Measurements from ENCODE around the gene PTPRJ. TPM values are rescaled to one million over a fixed set of nuclear protein-coding genes. Genes with fewer than 3 reads are reported as not detected.

Gene PTPRJ
- total and polyA plus RNA-seq, 2 donors (not counting 1 experiment from before 2014, with no cell fraction given), result 5.3 to 5.8 TPM

DNA sequence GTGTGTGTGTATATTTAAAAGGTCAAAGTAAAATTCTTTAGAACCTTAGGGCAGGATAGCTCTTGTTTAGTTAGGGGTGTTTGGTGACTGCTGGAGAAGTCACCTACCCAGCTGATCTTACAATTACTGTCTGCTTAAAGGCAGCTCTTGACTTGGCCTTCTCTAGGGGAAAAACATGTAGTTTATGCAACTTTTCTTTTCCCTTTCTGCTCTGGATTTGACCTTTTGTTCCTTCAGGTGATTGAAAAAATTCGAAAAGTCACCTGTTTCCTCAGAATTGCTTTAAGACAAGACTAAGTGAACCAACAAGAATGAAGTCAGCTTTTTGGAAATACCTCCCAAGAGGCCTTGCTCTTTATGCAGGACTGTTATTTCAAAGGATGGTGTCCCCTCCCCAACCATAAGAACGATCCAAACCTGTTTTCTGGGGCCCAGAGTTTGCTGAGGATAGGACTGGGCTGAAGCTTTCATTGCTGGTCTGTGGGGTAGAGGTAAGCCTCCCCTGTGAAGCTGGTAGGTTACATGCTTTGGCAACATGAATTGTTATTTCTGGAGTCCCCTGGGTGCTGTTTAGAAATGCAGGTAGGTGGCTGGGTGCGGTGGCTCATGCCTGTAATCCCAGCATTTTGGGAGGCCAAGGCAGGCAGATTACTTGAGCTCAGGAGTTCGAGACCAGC lies 111.2 kb downstream of the PTPRJ start:
- H3K9ac ChIP-seq (ENCODE audit: insufficient read depth, low read length), result no peak overlapping the region
- H2AFZ ChIP-seq (ENCODE audit: low read length), result no peak overlapping the region
- H3K4me2 ChIP-seq (ENCODE audit: extremely low read depth, insufficient read depth, low read length), result no peak overlapping the region
- no peaks in the 10 kb centered on the region for H3K79me2 ChIP-seq (ENCODE audit: control insufficient read depth, insufficient read depth, low read length)
- no peak overlapping the region for H3K4me3 ChIP-seq (replicated peaks in 1 of 4; ENCODE audit: control extremely low read depth in 1 of 4, insufficient read depth in 1 of 4, low read depth in 3 of 4, low read length in 4 of 4)
- TF ChIP-seq EZH2 (IDR thresholded peaks at IDR 0.05; ENCODE audit: low read length, missing control alignments), result no peak
- TF ChIP-seq, protein P1, sequence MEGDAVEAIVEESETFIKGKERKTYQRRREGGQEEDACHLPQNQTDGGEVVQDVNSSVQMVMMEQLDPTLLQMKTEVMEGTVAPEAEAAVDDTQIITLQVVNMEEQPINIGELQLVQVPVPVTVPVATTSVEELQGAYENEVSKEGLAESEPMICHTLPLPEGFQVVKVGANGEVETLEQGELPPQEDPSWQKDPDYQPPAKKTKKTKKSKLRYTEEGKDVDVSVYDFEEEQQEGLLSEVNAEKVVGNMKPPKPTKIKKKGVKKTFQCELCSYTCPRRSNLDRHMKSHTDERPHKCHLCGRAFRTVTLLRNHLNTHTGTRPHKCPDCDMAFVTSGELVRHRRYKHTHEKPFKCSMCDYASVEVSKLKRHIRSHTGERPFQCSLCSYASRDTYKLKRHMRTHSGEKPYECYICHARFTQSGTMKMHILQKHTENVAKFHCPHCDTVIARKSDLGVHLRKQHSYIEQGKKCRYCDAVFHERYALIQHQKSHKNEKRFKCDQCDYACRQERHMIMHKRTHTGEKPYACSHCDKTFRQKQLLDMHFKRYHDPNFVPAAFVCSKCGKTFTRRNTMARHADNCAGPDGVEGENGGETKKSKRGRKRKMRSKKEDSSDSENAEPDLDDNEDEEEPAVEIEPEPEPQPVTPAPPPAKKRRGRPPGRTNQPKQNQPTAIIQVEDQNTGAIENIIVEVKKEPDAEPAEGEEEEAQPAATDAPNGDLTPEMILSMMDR (conservative IDR thresholded peaks at IDR 0.05 in 1 of 2, IDR thresholded peaks at IDR 0.05 in 1 of 2; ENCODE audit: low read depth in 1 of 2, low read length in 2 of 2), result no peak
- DNase-seq (ENCODE audit: low read depth in 2 of 2), result no peak
- H4K20me1 ChIP-seq (ENCODE audit: control insufficient read depth, extremely low read depth, insufficient read depth, low read length), result no peaks in the 10 kb centered on the region
- no peaks in the 10 kb centered on the region for H3K4me1 ChIP-seq (ENCODE audit: control insufficient read depth, extremely low read depth, insufficient read depth, low read length)
- no peaks in the 10 kb centered on the region for H3K27me3 ChIP-seq (ENCODE audit: control insufficient read depth, insufficient read depth, low read length)
- H3K9me3 ChIP-seq (ENCODE audit: control insufficient read depth, insufficient read depth, low read depth, low read length), result no peaks in the 10 kb centered on the region
- H3K36me3 ChIP-seq (ENCODE audit: control insufficient read depth, insufficient read depth, low read length), result no peaks in the 10 kb centered on the region
- no peak overlapping the region for H3K27ac ChIP-seq (ENCODE audit: insufficient read depth, low read length)

DNA sequence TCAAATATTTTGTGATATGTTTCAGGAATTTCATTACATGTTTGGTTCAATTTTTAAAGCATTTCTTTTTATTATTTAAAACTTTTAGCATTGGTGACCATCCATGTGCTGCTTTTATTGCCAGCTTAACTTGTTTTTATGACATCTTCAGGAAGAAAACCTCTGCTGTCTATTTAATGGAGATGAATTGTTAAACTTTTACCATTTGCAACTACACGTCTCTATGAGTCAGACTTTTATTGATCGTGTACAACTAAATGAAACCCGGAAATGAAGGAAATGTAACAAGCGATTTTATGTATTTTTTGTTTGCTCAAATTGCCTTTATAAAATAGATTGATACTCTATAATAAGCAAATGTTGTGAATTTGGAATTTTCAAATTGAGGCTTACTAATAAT lies 113.0 kb downstream of the PTPRJ start:
- H3K4me2 ChIP-seq (ENCODE audit: extremely low read depth, insufficient read depth, low read length), result no peak overlapping the region
- no peaks in the 10 kb centered on the region for H3K36me3 ChIP-seq (ENCODE audit: control insufficient read depth, insufficient read depth, low read length)
- H3K4me1 ChIP-seq (ENCODE audit: control insufficient read depth, extremely low read depth, insufficient read depth, low read length), result no peaks in the 10 kb centered on the region
- no peaks in the 10 kb centered on the region for H4K20me1 ChIP-seq (ENCODE audit: control insufficient read depth, extremely low read depth, insufficient read depth, low read length)
- no peaks in the 10 kb centered on the region for H3K27me3 ChIP-seq (ENCODE audit: control insufficient read depth, insufficient read depth, low read length)
- DNase-seq (ENCODE audit: low read depth in 2 of 2), result peak in 1 of 2 donors; percentile 30
- H3K79me2 ChIP-seq (ENCODE audit: control insufficient read depth, insufficient read depth, low read length), result no peaks in the 10 kb centered on the region
- H2AFZ ChIP-seq (ENCODE audit: low read length), result no peak overlapping the region
- H3K9me3 ChIP-seq (ENCODE audit: control insufficient read depth, insufficient read depth, low read depth, low read length), result no peaks in the 10 kb centered on the region
- no peak overlapping the region for H3K4me3 ChIP-seq (replicated peaks in 1 of 4; ENCODE audit: control extremely low read depth in 1 of 4, insufficient read depth in 1 of 4, low read depth in 3 of 4, low read length in 4 of 4)
- H3K9ac ChIP-seq (ENCODE audit: insufficient read depth, low read length), result no peak overlapping the region
- no peak overlapping the region for H3K27ac ChIP-seq (ENCODE audit: insufficient read depth, low read length)
- TF ChIP-seq EZH2 (IDR thresholded peaks at IDR 0.05; ENCODE audit: low read length, missing control alignments), result no peak
- TF ChIP-seq, protein P1 (conservative IDR thresholded peaks at IDR 0.05 in 1 of 2, IDR thresholded peaks at IDR 0.05 in 1 of 2; ENCODE audit: low read depth in 1 of 2, low read length in 2 of 2), result no peak

DNA sequence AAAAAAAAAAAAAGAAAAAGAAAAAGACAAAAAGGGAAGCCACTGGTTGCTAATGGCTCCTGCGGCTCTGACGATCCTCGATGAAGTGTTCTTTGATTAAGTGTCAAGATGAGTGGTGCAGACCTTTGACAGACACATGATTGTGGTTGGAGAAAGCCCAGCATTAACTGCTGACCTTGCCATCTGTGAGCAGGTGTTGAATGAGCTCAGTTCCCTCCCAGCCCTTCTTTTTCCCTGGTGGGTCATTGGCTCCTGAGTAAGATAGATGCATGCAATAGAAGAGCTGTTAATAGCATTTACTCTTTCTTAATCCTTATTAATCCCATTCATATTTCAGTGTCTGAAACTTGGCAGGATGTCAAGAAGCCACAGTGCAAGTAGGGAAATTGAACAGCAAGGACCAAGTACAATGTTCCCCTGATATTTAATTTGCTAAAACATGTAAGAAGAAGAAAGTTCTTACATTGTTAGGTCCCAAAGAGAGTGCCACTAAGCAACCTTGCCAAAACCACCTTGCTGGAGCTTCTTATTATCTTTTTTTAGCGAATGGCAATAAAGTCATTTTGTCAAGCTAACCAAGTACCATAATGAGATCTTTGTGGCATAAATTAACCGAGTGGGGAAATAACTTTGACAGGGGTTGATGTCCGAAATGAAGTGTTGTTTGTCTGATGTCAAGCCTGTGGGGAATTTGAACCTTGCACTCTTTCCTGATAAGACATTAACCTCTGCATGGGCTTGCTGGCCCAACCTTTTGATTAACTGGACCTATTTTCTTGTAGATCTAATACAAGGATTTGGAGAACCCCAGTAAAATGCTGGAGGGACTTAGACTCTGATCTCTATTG lies 113.7 kb downstream of the PTPRJ start:
- Histone ChIP-seq H3K27me3 (ENCODE audit: control insufficient read depth, insufficient read depth, low read length) (no peaks in the 10 kb centered on the region), H3K9me3 (ENCODE audit: control insufficient read depth, insufficient read depth, low read depth, low read length) (no peaks in the 10 kb centered on the region), H3K4me2 (ENCODE audit: extremely low read depth, insufficient read depth, low read length) (no peak overlapping the region), H3K36me3 (ENCODE audit: control insufficient read depth, insufficient read depth, low read length) (no peaks in the 10 kb centered on the region), H2AFZ (ENCODE audit: low read length) (no peak overlapping the region), H4K20me1 (ENCODE audit: control insufficient read depth, extremely low read depth, insufficient read depth, low read length) (no peaks in the 10 kb centered on the region), H3K4me3 (replicated peaks in 1 of 4; ENCODE audit: control extremely low read depth in 1 of 4, insufficient read depth in 1 of 4, low read depth in 3 of 4, low read length in 4 of 4) (peak overlapping the region in 1 of 4 experiments; percentile 13), H3K27ac (ENCODE audit: insufficient read depth, low read length) (no peak overlapping the region), H3K79me2 (ENCODE audit: control insufficient read depth, insufficient read depth, low read length) (no peaks in the 10 kb centered on the region), H3K9ac (ENCODE audit: insufficient read depth, low read length) (no peak overlapping the region), H3K4me1 (ENCODE audit: control insufficient read depth, extremely low read depth, insufficient read depth, low read length) (no peaks in the 10 kb centered on the region)
- TF ChIP-seq, protein P1 (conservative IDR thresholded peaks at IDR 0.05 in 1 of 2, IDR thresholded peaks at IDR 0.05 in 1 of 2; ENCODE audit: low read depth in 1 of 2, low read length in 2 of 2), result no peak
- TF ChIP-seq EZH2 (IDR thresholded peaks at IDR 0.05; ENCODE audit: low read length, missing control alignments), result no peak
- DNase-seq (ENCODE audit: low read depth in 2 of 2), result peak; percentile 47 to 90
